HEK293 (cell line): ENCODE data around the gene ELANE.

Experiments used
- CTCF ChIA-PET: fragments of 350-600 bp; formaldehyde crosslinking; extraction: SDS; loops from one replicate; lab custom pipeline; 2021; ENCODE audit warnings: antibody characterized with exemption; lab: Yijun Ruan, JAX
- POLR2A ChIA-PET: fragments of 300-600 bp; formaldehyde crosslinking; extraction: SDS; loops from one replicate; lab custom pipeline; 2020; ENCODE audit warnings: antibody characterized with exemption, inconsistent platforms; lab: Yijun Ruan, JAX
- H3K27ac ChIP-seq: fragments of 200-500 bp; sonication (Bioruptor generic); 2 replicates; pipeline ENCODE4 v1.5.1; 2014; ENCODE audit warnings: low read depth, low read length, control low read depth, inconsistent platforms; ENCODE audit errors: extremely low read depth
- H3K36me3 ChIP-seq, 2 experiments: fragments of 200-500 bp in 1 of 2; sonication (Bioruptor generic) in 1 of 2; 1 replicate in 1 of 2; 2 replicates in 1 of 2; pipeline ENCODE4 v1.5.1; 2014 to 2017; ENCODE audit warnings: inconsistent platforms in 2 of 2, low read length in 2 of 2; ENCODE audit not compliant: control insufficient read depth in 2 of 2, insufficient read depth in 1 of 2
- H3K4me1 ChIP-seq: fragments of 200-500 bp; sonication (Bioruptor generic); 2 replicates; pipeline ENCODE4 v1.5.1; 2014; ENCODE audit warnings: mild to moderate bottlenecking, low read length, inconsistent platforms; ENCODE audit not compliant: control insufficient read depth, insufficient read depth
- H3K4me3 ChIP-seq: 2 replicates; pipeline ENCODE4 v1.5.1; 2011; ENCODE audit warnings: low read depth, mild to moderate bottlenecking, control low read depth, low read length, moderate library complexity
- H3K9me3 ChIP-seq: fragments of 200-500 bp; sonication (Bioruptor generic); 2 replicates; pipeline ENCODE4 v1.5.1; 2014; ENCODE audit warnings: low read depth, low read length, inconsistent platforms; ENCODE audit not compliant: control insufficient read depth, insufficient read depth
- KLF10 ChIP-seq: fragments of 450-650 bp; IDR thresholded peaks from 2 replicates; pipeline ENCODE4 v1.5.1; 2018; ENCODE audit warnings: missing biosample characterization, mild to moderate bottlenecking, missing genetic modification characterization
- ZBTB11 ChIP-seq: fragments of 450-650 bp; formaldehyde crosslinking; conservative IDR thresholded peaks from 2 replicates; pipeline ENCODE4 v1.5.1; 2016; ENCODE audit warnings: low read depth, missing biosample characterization, missing genetic modification characterization
- ZBTB49 ChIP-seq: fragments of 450-650 bp; formaldehyde crosslinking; IDR thresholded peaks from 2 replicates; pipeline ENCODE4 v1.5.1; 2016; ENCODE audit warnings: missing biosample characterization, missing genetic modification characterization, low read depth
- ZFP37 ChIP-seq: fragments of 450-650 bp; formaldehyde crosslinking; IDR thresholded peaks from 2 replicates; pipeline ENCODE4 v1.5.1; 2016; ENCODE audit warnings: missing biosample characterization, missing genetic modification characterization
- ZNF335 ChIP-seq: fragments of 450-650 bp; formaldehyde crosslinking; conservative IDR thresholded peaks from 2 replicates; pipeline ENCODE4 v1.5.1; 2016; ENCODE audit warnings: missing biosample characterization, missing genetic modification characterization
- ZNF416 ChIP-seq: fragments of 450-650 bp; formaldehyde crosslinking; IDR thresholded peaks from 2 replicates; pipeline ENCODE4 v1.5.1; 2016; ENCODE audit warnings: missing biosample characterization, missing genetic modification characterization
- ZNF596 ChIP-seq: fragments of 450-650 bp; IDR thresholded peaks from 2 replicates; pipeline ENCODE4 v1.5.0; 2018; ENCODE audit warnings: missing biosample characterization, mild to moderate bottlenecking, missing genetic modification characterization, moderate library complexity
- ZNF704 ChIP-seq: fragments of 450-650 bp; formaldehyde crosslinking; IDR thresholded peaks from 2 replicates; pipeline ENCODE4 v1.5.1; 2016; ENCODE audit warnings: missing biosample characterization, missing genetic modification characterization
- ZNF768 ChIP-seq: fragments of 450-650 bp; formaldehyde crosslinking; IDR thresholded peaks from 2 replicates; pipeline ENCODE4 v1.5.1; 2018; ENCODE audit warnings: missing biosample characterization, mild to moderate bottlenecking, missing genetic modification characterization
- ZNF837 ChIP-seq: fragments of 450-650 bp; formaldehyde crosslinking; IDR thresholded peaks from 2 replicates; pipeline ENCODE4 v1.5.1; 2016; ENCODE audit warnings: missing biosample characterization, missing genetic modification characterization
- TF ChIP-seq, protein P1 (sequence below): fragments of 450-650 bp; formaldehyde crosslinking; IDR thresholded peaks from 2 replicates; pipeline ENCODE4 v1.5.1; 2016; ENCODE audit warnings: missing biosample characterization, missing genetic modification characterization
- TF ChIP-seq, protein P2 (sequence below): fragments of 450-650 bp; formaldehyde crosslinking; optimal IDR thresholded peaks from 2 replicates; pipeline ENCODE3; 2016; ENCODE audit warnings: missing biosample characterization, mild to moderate bottlenecking, missing genetic modification characterization

The ELANE gene

GRCh38 chr19:827710-828321, 24.3 kb upstream of the ELANE start, which contains the start of gene AZU1:
Gene AZU1 (plus strand): TSS chr19:827837. CDS start chr19:827847, 10 bp downstream.
- Histone ChIP-seq H3K27ac (no peak within 1 kb of the TSS), H3K4me3 (no peak within 1 kb of the TSS), H3K9me3 (no peaks in the 10 kb centered on the region), H3K36me3 (no peaks in the 10 kb centered on the region), H3K4me1 (no peaks in the 10 kb centered on the region)
- ChIA-PET CTCF (interaction anchor here (0.8 kb wide), 1 partner anchor 58 kb away, joined by 3 read pairs; no protein-coding TSS in a partner anchor), POLR2A (interaction anchor here (0.6 kb wide), 1 partner anchor 23 kb away, joined by 4 read pairs; no protein-coding TSS in a partner anchor)
- TF ChIP-seq, protein P1, sequence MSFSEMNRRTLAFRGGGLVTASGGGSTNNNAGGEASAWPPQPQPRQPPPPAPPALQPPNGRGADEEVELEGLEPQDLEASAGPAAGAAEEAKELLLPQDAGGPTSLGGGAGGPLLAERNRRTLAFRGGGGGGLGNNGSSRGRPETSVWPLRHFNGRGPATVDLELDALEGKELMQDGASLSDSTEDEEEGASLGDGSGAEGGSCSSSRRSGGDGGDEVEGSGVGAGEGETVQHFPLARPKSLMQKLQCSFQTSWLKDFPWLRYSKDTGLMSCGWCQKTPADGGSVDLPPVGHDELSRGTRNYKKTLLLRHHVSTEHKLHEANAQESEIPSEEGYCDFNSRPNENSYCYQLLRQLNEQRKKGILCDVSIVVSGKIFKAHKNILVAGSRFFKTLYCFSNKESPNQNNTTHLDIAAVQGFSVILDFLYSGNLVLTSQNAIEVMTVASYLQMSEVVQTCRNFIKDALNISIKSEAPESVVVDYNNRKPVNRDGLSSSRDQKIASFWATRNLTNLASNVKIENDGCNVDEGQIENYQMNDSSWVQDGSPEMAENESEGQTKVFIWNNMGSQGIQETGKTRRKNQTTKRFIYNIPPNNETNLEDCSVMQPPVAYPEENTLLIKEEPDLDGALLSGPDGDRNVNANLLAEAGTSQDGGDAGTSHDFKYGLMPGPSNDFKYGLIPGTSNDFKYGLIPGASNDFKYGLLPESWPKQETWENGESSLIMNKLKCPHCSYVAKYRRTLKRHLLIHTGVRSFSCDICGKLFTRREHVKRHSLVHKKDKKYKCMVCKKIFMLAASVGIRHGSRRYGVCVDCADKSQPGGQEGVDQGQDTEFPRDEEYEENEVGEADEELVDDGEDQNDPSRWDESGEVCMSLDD (tag by site-specific recombination), result no peak
- TF ChIP-seq, protein P2, sequence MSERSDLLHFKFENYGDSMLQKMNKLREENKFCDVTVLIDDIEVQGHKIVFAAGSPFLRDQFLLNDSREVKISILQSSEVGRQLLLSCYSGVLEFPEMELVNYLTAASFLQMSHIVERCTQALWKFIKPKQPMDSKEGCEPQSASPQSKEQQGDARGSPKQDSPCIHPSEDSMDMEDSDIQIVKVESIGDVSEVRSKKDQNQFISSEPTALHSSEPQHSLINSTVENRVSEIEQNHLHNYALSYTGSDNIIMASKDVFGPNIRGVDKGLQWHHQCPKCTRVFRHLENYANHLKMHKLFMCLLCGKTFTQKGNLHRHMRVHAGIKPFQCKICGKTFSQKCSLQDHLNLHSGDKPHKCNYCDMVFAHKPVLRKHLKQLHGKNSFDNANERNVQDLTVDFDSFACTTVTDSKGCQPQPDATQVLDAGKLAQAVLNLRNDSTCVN (tag by site-specific recombination), result no peak
- 0 out of 2 replicates have a peak, but pooled peaks have one; percentile 47 for TF ChIP-seq ZNF768 (tag by site-specific recombination)
- TF ChIP-seq ZNF335 (tag by site-specific recombination), result no peak

- no peaks in the 10 kb centered on the region for H3K36me3 ChIP-seq
- POLR2A ChIA-PET, result no interaction called here
- CTCF ChIA-PET, result no interaction called here
Observed at GRCh38 chr19:829129-829758, 22.9 kb upstream of the ELANE start.

More at GRCh38 chr19:829129-829758, 22.9 kb upstream of the ELANE start:
- Histone ChIP-seq H3K9me3 (no peaks in the 10 kb centered on the region), H3K27ac (no peak overlapping the region), H3K4me1 (no peaks in the 10 kb centered on the region), H3K4me3 (no peak overlapping the region)
- TF ChIP-seq ZNF416 (tag by site-specific recombination) (no peak), ZNF704 (tag by site-specific recombination) (no peak), ZNF596 (no peak), ZFP37 (tag by site-specific recombination) (no peak), ZBTB11 (tag by site-specific recombination) (no peak), KLF10 (tag by site-specific recombination) (no peak), ZBTB49 (tag by site-specific recombination) (no peak), ZNF837 (tag by site-specific recombination) (no peak)
